ENCODE measurements around the gene CHD6.

- TF ChIP-seq CTCF (CRISPR knock-in tag; IDR thresholded peaks at IDR 0.05), result no peak
- TF ChIP-seq, protein P1, sequence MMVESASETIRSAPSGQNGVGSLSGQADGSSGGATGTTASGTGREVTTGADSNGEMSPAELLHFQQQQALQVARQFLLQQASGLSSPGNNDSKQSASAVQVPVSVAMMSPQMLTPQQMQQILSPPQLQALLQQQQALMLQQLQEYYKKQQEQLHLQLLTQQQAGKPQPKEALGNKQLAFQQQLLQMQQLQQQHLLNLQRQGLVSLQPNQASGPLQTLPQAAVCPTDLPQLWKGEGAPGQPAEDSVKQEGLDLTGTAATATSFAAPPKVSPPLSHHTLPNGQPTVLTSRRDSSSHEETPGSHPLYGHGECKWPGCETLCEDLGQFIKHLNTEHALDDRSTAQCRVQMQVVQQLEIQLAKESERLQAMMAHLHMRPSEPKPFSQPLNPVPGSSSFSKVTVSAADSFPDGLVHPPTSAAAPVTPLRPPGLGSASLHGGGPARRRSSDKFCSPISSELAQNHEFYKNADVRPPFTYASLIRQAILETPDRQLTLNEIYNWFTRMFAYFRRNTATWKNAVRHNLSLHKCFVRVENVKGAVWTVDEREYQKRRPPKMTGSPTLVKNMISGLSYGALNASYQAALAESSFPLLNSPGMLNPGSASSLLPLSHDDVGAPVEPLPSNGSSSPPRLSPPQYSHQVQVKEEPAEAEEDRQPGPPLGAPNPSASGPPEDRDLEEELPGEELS (CRISPR knock-in tag; IDR thresholded peaks at IDR 0.05), result no peak
- no peak for TF ChIP-seq CREB1 (IDR thresholded peaks at IDR 0.05)
- no peak for TF ChIP-seq CREB1 (CRISPR knock-in tag; IDR thresholded peaks at IDR 0.05)
- no peak for TF ChIP-seq EP300 (IDR thresholded peaks at IDR 0.05; ENCODE audit: low read depth in 2 of 2, low read length in 2 of 2)
- no peak for TF ChIP-seq EP300 (CRISPR knock-in tag; IDR thresholded peaks at IDR 0.05; ENCODE audit: borderline replicate concordance)
Measured at GRCh38 chr20:41440882-41441281, 177.3 kb downstream of the CHD6 start.

Data from HepG2 (cell line).